Sigmoid colon (tissue), 7 donors: ENCODE measurements around the gene STK32A. TPM values are rescaled to one million over a fixed set of nuclear protein-coding genes. Genes with fewer than 3 reads are reported as not detected.
"Not testable (repeated sequence)": the region's sequence is repeated elsewhere in the genome, so short reads cannot be mapped to it uniquely, and the experiment has no call there.

Experiments used
- DNase-seq: peaks from one replicate; pipeline ENCODE4 v3.0.0-alpha.2; 2019
- H3K27ac ChIP-seq, 4 donors: fragments of 200-600 bp; sonication (generic); one replicate each; pipeline ENCODE4 v1.5.1; 2016 to 2019; ENCODE audit warnings: mild to moderate bottlenecking in 1 of 4
- H3K27me3 ChIP-seq, 3 donors: fragments of 200-600 bp; sonication (generic); one replicate each; pipeline ENCODE4 v1.5.1; 2019; ENCODE audit warnings: mild to moderate bottlenecking in 1 of 3
- H3K36me3 ChIP-seq, 4 donors: fragments of 200-600 bp; sonication (generic); one replicate each; pipeline ENCODE4 v1.5.1; 2016 to 2019
- H3K4me1 ChIP-seq, 4 donors: fragments of 200-600 bp; sonication (generic); one replicate each; pipeline ENCODE4 v1.5.1; 2017 to 2019
- H3K4me3 ChIP-seq, 4 donors: fragments of 200-600 bp; sonication (generic); one replicate each; pipeline ENCODE4 v1.5.1; 2017 to 2019; ENCODE audit warnings: mild to moderate bottlenecking in 2 of 4, moderate library complexity in 1 of 4
- H3K9me3 ChIP-seq, 4 donors: fragments of 200-600 bp in 3 of 4; sonication (generic) in 3 of 4; one replicate each; pipeline versions ENCODE4 v1.5.1 to v1.6.1; 2013 to 2019
- CTCF ChIP-seq, 4 experiments: fragments of 450-650 bp in 3 of 4; fragments of 200-600 bp in 1 of 4; IDR thresholded peaks; one replicate each; pipeline ENCODE4 v1.5.1; 2016 to 2019; ENCODE audit warnings: antibody characterized with exemption in 4 of 4, mild to moderate bottlenecking in 3 of 4, moderate library complexity in 2 of 4
- EP300 ChIP-seq, 4 donors: sonication (generic); formaldehyde crosslinking; IDR thresholded peaks; one replicate each; pipeline ENCODE4 v1.6.1; 2017; ENCODE audit warnings: antibody characterized with exemption in 4 of 4
- POLR2A ChIP-seq, 2 donors: fragments of 450-650 bp; IDR thresholded peaks; one replicate each; pipeline ENCODE4 v1.6.1; 2016; ENCODE audit warnings: antibody characterized with exemption in 2 of 2, mild to moderate bottlenecking in 2 of 2, moderate library complexity in 2 of 2
- POLR2AphosphoS5 ChIP-seq, 4 donors: sonication (generic); formaldehyde crosslinking; IDR thresholded peaks; one replicate each; pipeline ENCODE4 v1.6.1; 2017; ENCODE audit warnings: antibody characterized with exemption in 4 of 4
- WGBS, 2 donors: extraction: QIAGEN DNeasy Blood & Tissue Kit; methylation state at CpG; one replicate each; pipeline ENCODE4 v1.1.7; 2013; 5-methylcytosine and 5-hydroxymethylcytosine counted together
- intact Hi-C: fragments of 100-400 bp; cut with DNase I; formaldehyde crosslinking; loops from one replicate; pipeline ENCODE4 v1.15.1; 2023
- polyA plus RNA-seq, 3 donors: library from polyadenylated mRNA; stranded (reverse); fragments of 200-250 nt; gene quantifications; one replicate each; pipeline ENCODE4 v1.2.3, GENCODE V29; 2013
- total RNA-seq, 4 donors: library from RNA; depleted of rRNA; stranded (reverse); fragments of >200 nt; gene quantifications; one replicate each; pipeline ENCODE4 v1.1.0, GENCODE V29; 2016
- donor health status: healthy with polysubstance abuse.
- donor health status: Bipolar disorder and iron deficiency.
- donor health status: healthy.

The STK32A gene
- total and polyA plus RNA-seq, 7 donors, result under 0.01 to 9.1 (median 4.5) TPM; not detected in 1

GRCh38 chr5:147349241-147349640 lies 114.4 kb downstream of the STK32A start:
- no peaks in the 10 kb centered on the region for H3K27me3 ChIP-seq
- no peak overlapping the region for H3K4me3 ChIP-seq
- TF ChIP-seq POLR2AphosphoS5 (IDR thresholded peaks at IDR 0.05) (no peak), CTCF (IDR thresholded peaks at IDR 0.05) (no peak), POLR2A (IDR thresholded peaks at IDR 0.05) (no peak), EP300 (IDR thresholded peaks at IDR 0.05) (no peak)
- WGBS, 2 donors, result 57 to 67% methylated on average over 2 of the region's 2 CpGs
- H3K27ac ChIP-seq, result no peak overlapping the region
- DNase-seq, result no peak
- H3K9me3 ChIP-seq, result no peaks in the 10 kb centered on the region
- intact Hi-C loops, result no loop called here
- no peaks in the 10 kb centered on the region for H3K36me3 ChIP-seq
- no peaks in the 10 kb centered on the region for H3K4me1 ChIP-seq

- Histone ChIP-seq H3K27me3 (no peaks in the 10 kb centered on the region), H3K27ac (no peak overlapping the region), H3K4me3 (no peak overlapping the region), H3K4me1 (no peaks in the 10 kb centered on the region), H3K9me3 (no peaks in the 10 kb centered on the region), H3K36me3 (no peaks in the 10 kb centered on the region)
- no peak for DNase-seq
- no peak for TF ChIP-seq CTCF (IDR thresholded peaks at IDR 0.05)
- no peak for TF ChIP-seq POLR2A (IDR thresholded peaks at IDR 0.05)
- no peak for TF ChIP-seq EP300 (IDR thresholded peaks at IDR 0.05)
- 79 to 87% methylated on average over 1 of the region's 1 CpG for WGBS, 2 donors
- intact Hi-C loops, result no loop called here
Measured at GRCh38 chr5:147359101-147359500, 124.3 kb downstream of the STK32A start.

- Histone ChIP-seq H3K36me3 (no peaks in the 10 kb centered on the region), H3K9me3 (no peaks in the 10 kb centered on the region), H3K4me3 (no peak overlapping the region), H3K27me3 (no peaks in the 10 kb centered on the region), H3K4me1 (no peaks in the 10 kb centered on the region), H3K27ac (no peak overlapping the region)
- TF ChIP-seq POLR2AphosphoS5 (IDR thresholded peaks at IDR 0.05), result no peak
- TF ChIP-seq EP300 (IDR thresholded peaks at IDR 0.05), result no peak
- intact Hi-C loops, result no loop called here
- 87 to 89% methylated on average over 2 of the region's 2 CpGs for WGBS, 2 donors
- no peak for DNase-seq
Measured at GRCh38 chr5:147359581-147359980, 124.8 kb downstream of the STK32A start.

GRCh38 chr5:147360816-147361215 lies 126.0 kb downstream of the STK32A start:
- WGBS, 2 donors, result 77 to 81% methylated on average over 2 of the region's 2 CpGs
- intact Hi-C loops, result no loop called here
- H3K27me3 ChIP-seq, result no peaks in the 10 kb centered on the region
- no peak for DNase-seq
- no peaks in the 10 kb centered on the region for H3K36me3 ChIP-seq
- no peak overlapping the region for H3K27ac ChIP-seq
- no peak overlapping the region for H3K4me3 ChIP-seq
- H3K4me1 ChIP-seq, result no peaks in the 10 kb centered on the region
- H3K9me3 ChIP-seq, result no peaks in the 10 kb centered on the region
- TF ChIP-seq POLR2AphosphoS5 (IDR thresholded peaks at IDR 0.05) (no peak), CTCF (IDR thresholded peaks at IDR 0.05) (no peak), POLR2A (IDR thresholded peaks at IDR 0.05) (no peak), EP300 (IDR thresholded peaks at IDR 0.05) (no peak)

- Histone ChIP-seq H3K4me3 (no peak overlapping the region), H3K36me3 (no peaks in the 10 kb centered on the region), H3K4me1 (no peaks in the 10 kb centered on the region), H3K27me3 (no peaks in the 10 kb centered on the region), H3K27ac (no peak overlapping the region), H3K9me3 (no peaks in the 10 kb centered on the region)
- WGBS, 2 donors, result 68 to 69% methylated on average over 4 of the region's 4 CpGs
- DNase-seq, result no peak
- TF ChIP-seq CTCF (IDR thresholded peaks at IDR 0.05) (no peak), POLR2AphosphoS5 (IDR thresholded peaks at IDR 0.05) (no peak), POLR2A (IDR thresholded peaks at IDR 0.05) (no peak), EP300 (IDR thresholded peaks at IDR 0.05) (no peak)
- intact Hi-C loops, result no loop called here
Measured at GRCh38 chr5:147361441-147362175, 126.8 kb downstream of the STK32A start.

GRCh38 chr5:147367381-147367780 lies 132.6 kb downstream of the STK32A start:
- intact Hi-C loops, H3K4me1 ChIP-seq, H3K27ac ChIP-seq, H3K4me3 ChIP-seq, H3K36me3 ChIP-seq, H3K9me3 ChIP-seq, H3K27me3 ChIP-seq, DNase-seq: not testable (repeated sequence)
- WGBS, 2 donors, result 87 to 88% methylated on average over 6 of the region's 6 CpGs
